ENCODE data around the gene DNAH11. TPM values are rescaled to one million over a fixed set of nuclear protein-coding genes. Genes with fewer than 3 reads are reported as not detected.

The DNAH11 gene
- total RNA-seq, 1 experiment from 2014 or later = 2.0 TPM

DNA sequence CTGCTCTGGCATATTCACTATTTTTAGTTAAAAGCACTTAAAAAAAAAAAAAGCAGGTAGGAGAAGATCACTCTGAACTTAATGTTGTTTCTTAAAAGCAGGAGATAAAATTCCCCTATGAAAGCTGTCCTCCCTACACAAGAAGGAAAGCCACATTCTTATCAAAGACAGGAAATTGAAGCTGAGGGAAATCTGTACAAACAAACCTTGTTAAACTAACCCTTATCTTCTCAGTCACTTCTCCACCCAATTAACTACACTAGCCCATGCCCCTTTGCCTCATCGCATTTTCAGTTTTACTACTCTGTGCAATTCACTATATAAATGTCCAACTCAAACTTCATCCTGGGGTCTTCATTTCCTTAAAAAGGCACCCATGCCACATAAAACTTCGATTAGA lies 405.5 kb downstream of the DNAH11 start:
- intact Hi-C loops (cut with micrococcal nuclease; ENCODE audit: unreplicated experiment) = no loop called here
- no peaks in the 10 kb centered on the region for H3K9me3 ChIP-seq
- no peaks in the 10 kb centered on the region for H3K27me3 ChIP-seq (replicated peaks; ENCODE audit: control insufficient read depth, insufficient read depth, low read length)
- no TSS peak for BruUV-seq (replicated peaks)
- no peaks in the 10 kb centered on the region for H3K36me3 ChIP-seq (ENCODE audit: control insufficient read depth, insufficient read depth, low read length)
- no peak for DNase-seq
- H3K4me1 Mint-ChIP-seq (ENCODE audit: low read depth, unreplicated experiment) = peaks cover 12% of the 10 kb centered on the region
- H3K9me3 Mint-ChIP-seq (ENCODE audit: unreplicated experiment) = no peaks in the 10 kb centered on the region
- H3K27ac Mint-ChIP-seq (ENCODE audit: unreplicated experiment) = no peak overlapping the region
- 0 out of 2 replicates have a peak, but pooled peaks cover 3% of the 10 kb centered on the region for H3K4me1 ChIP-seq
- peaks cover 9% of the 10 kb centered on the region for H3K27me3 Mint-ChIP-seq (ENCODE audit: insufficient read depth, unreplicated experiment)
- H3K4me3 ChIP-seq (ENCODE audit: low read depth, low read length) = no peak overlapping the region
- TF ChIP-seq, protein P1, sequence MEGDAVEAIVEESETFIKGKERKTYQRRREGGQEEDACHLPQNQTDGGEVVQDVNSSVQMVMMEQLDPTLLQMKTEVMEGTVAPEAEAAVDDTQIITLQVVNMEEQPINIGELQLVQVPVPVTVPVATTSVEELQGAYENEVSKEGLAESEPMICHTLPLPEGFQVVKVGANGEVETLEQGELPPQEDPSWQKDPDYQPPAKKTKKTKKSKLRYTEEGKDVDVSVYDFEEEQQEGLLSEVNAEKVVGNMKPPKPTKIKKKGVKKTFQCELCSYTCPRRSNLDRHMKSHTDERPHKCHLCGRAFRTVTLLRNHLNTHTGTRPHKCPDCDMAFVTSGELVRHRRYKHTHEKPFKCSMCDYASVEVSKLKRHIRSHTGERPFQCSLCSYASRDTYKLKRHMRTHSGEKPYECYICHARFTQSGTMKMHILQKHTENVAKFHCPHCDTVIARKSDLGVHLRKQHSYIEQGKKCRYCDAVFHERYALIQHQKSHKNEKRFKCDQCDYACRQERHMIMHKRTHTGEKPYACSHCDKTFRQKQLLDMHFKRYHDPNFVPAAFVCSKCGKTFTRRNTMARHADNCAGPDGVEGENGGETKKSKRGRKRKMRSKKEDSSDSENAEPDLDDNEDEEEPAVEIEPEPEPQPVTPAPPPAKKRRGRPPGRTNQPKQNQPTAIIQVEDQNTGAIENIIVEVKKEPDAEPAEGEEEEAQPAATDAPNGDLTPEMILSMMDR (IDR thresholded peaks at IDR 0.05; ENCODE audit: insufficient read depth in 1 of 2, low read depth in 1 of 2, low read length in 1 of 2, severe bottlenecking in 1 of 2, unreplicated experiment in 1 of 2) = no peak
- ChIA-PET CTCF (no interaction called here), POLR2A (no interaction called here)
- no peaks in the 10 kb centered on the region for H3K36me3 Mint-ChIP-seq (ENCODE audit: insufficient read depth, unreplicated experiment)
- H3K4me3 Mint-ChIP-seq (ENCODE audit: unreplicated experiment) = no peak overlapping the region

DNA sequence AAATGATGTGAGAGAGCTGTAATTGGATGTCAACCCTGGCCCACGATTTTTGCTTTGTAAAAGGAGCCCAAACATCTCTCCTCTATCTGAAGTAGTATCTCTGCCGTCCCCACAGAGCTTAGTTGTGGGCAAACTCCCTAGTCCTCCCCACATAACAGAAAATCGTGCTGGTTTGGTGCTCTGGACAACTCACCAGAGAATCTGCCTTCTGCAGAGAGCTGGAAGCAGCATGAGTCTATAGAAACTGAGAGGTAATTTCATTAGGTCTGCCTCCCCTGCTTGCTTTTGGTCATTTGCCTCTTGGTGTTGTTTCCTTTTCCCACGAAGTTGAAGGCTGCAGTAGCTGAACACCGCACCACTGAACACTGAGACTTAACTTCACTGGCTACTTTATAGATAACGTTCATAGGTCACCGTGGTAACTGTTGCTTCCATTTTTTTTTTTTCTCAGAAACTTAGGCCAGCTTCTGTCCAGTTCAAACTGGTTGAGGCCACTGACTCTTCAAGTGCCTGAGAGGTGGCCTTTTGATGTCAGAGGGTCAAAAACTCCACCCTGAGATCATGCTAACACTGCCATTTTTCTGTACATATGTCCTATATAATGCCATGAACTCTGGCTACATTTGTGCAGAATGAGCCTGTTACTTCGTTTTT lies 406.2 kb downstream of the DNAH11 start:
- H3K4me1 Mint-ChIP-seq (ENCODE audit: low read depth, unreplicated experiment) = peaks cover 12% of the 10 kb centered on the region
- POLR2A ChIA-PET = interaction anchor here (0.7 kb wide), 1 partner anchor 14 kb away, joined by 3 read pairs; no protein-coding TSS in a partner anchor

More for the DNA sequence above, 406.2 kb downstream of the DNAH11 start:
- Histone ChIP-seq H3K9me3 (no peaks in the 10 kb centered on the region), H3K36me3 (ENCODE audit: control insufficient read depth, insufficient read depth, low read length) (no peaks in the 10 kb centered on the region), H3K4me3 (ENCODE audit: low read depth, low read length) (no peak overlapping the region), H3K27me3 (replicated peaks; ENCODE audit: control insufficient read depth, insufficient read depth, low read length) (no peaks in the 10 kb centered on the region), H3K4me1 (0 out of 2 replicates have a peak, but pooled peaks cover 3% of the 10 kb centered on the region)
- no TSS peak for BruUV-seq (replicated peaks)
- Mint-ChIP-seq H3K9me3 (ENCODE audit: unreplicated experiment) (no peaks in the 10 kb centered on the region), H3K27ac (ENCODE audit: unreplicated experiment) (no peak overlapping the region), H3K27me3 (ENCODE audit: insufficient read depth, unreplicated experiment) (peaks cover 12% of the 10 kb centered on the region), H3K36me3 (ENCODE audit: insufficient read depth, unreplicated experiment) (no peaks in the 10 kb centered on the region), H3K4me3 (ENCODE audit: unreplicated experiment) (no peak overlapping the region)
- intact Hi-C loops (cut with micrococcal nuclease; ENCODE audit: unreplicated experiment) = no loop called here
- TF ChIP-seq, protein P1 (IDR thresholded peaks at IDR 0.05; ENCODE audit: insufficient read depth in 1 of 2, low read depth in 1 of 2, low read length in 1 of 2, severe bottlenecking in 1 of 2, unreplicated experiment in 1 of 2) = no peak
- CTCF ChIA-PET = no interaction called here
- no peak for DNase-seq

Other genes with a start within 250 kb of the DNAH11 start
- 10.8 and 15.1 TPM in 2 replicates for gene SP4, start 115.0 kb upstream of the DNAH11 start, total RNA-seq (2022)

Data from Caco-2 (cell line).